SK-N-SH (cell line): Measurements from ENCODE around the gene DSCAML1. TPM values are rescaled to one million over a fixed set of nuclear protein-coding genes. Genes with fewer than 3 reads are reported as not detected.

Experiments used
- CTCF ChIA-PET: fragments of 300-600, 350-600 bp; formaldehyde crosslinking; extraction: SDS; loops from one replicate; lab custom pipeline; 2021; lab: Yijun Ruan, JAX
- POLR2A ChIA-PET: fragments of 350-600 bp; sonication (Branson Sonifier 250); formaldehyde crosslinking; extraction: SDS; loops from one replicate; lab custom pipeline; 2020; ENCODE audit warnings: antibody characterized with exemption, inconsistent platforms; lab: Yijun Ruan, JAX
- DNase-seq: peaks from one replicate; pipeline ENCODE4 v3.0.0; 2012
- H2AFZ ChIP-seq: fragments of 200-600 bp; sonication (generic); 2 replicates; pipeline ENCODE4 v1.8.1; 2016; ENCODE audit warnings: antibody characterized with exemption, mild to moderate bottlenecking, low read depth
- H3F3A ChIP-seq: fragments of 200-600 bp; sonication (generic); replicated peaks from 2 replicates; pipeline ENCODE3; 2016; ENCODE audit warnings: antibody characterized with exemption, mild to moderate bottlenecking; ENCODE audit not compliant: insufficient read depth
- H3K27ac ChIP-seq, 2 experiments: fragments of 200-500 bp in 1 of 2; fragments of 200-600 bp in 1 of 2; sonication (Bioruptor generic) in 1 of 2; sonication (generic), shearing (Covaris generic) in 1 of 2; 2 replicates each; pipeline versions ENCODE4 v1.5.1 to v1.6.1; 2014 to 2016; ENCODE audit warnings: low read depth in 2 of 2, inconsistent platforms in 1 of 2, low read length in 1 of 2, mild to moderate bottlenecking in 1 of 2, mixed read lengths in 1 of 2
- H3K27me3 ChIP-seq: fragments of 200-600 bp; sonication (generic), shearing (Covaris generic); 2 replicates; pipeline ENCODE4 v1.6.1; 2016; ENCODE audit warnings: mixed run types; ENCODE audit not compliant: insufficient read depth
- H3K36me3 ChIP-seq, 2 experiments: fragments of 200-500 bp in 1 of 2; fragments of 200-600 bp in 1 of 2; sonication (Bioruptor generic) in 1 of 2; sonication (generic) in 1 of 2; replicated peaks in 1 of 2; 2 replicates each; pipeline versions ENCODE3 to v1.5.1; 2014 to 2016; ENCODE audit warnings: low read length in 1 of 2, mild to moderate bottlenecking in 1 of 2; ENCODE audit not compliant: insufficient read depth in 2 of 2, control insufficient read depth in 1 of 2
- H3K4me1 ChIP-seq, 2 experiments: fragments of 200-500 bp in 1 of 2; fragments of 200-600 bp in 1 of 2; sonication (Bioruptor generic) in 1 of 2; sonication (generic), shearing (Covaris generic) in 1 of 2; 2 replicates each; pipeline versions ENCODE4 v1.5.1 to v1.6.1; 2014 to 2016; ENCODE audit warnings: low read depth in 1 of 2, low read length in 1 of 2, mixed run types in 1 of 2; ENCODE audit not compliant: insufficient read depth in 2 of 2, control insufficient read depth in 1 of 2
- H3K4me2 ChIP-seq: fragments of 200-600 bp; sonication (generic), shearing (Covaris generic); 2 replicates; pipeline ENCODE4 v1.6.1; 2017; ENCODE audit warnings: mixed run types
- H3K4me3 ChIP-seq, 2 experiments: fragments of 200-500 bp in 1 of 2; fragments of 200-600 bp in 1 of 2; sonication (Bioruptor generic) in 1 of 2; sonication (generic), shearing (Covaris generic) in 1 of 2; 2 replicates each; pipeline versions ENCODE4 v1.5.1 to v1.8.1; 2014 to 2016; ENCODE audit warnings: low read depth in 2 of 2, inconsistent platforms in 1 of 2, low read length in 1 of 2, mild to moderate bottlenecking in 1 of 2, mixed read lengths in 1 of 2, moderate library complexity in 1 of 2
- H3K79me2 ChIP-seq: fragments of 200-600 bp; sonication (generic); 2 replicates; pipeline ENCODE4 v1.8.1; 2017; ENCODE audit warnings: mild to moderate bottlenecking; ENCODE audit not compliant: insufficient read depth
- H3K9ac ChIP-seq: fragments of 200-600 bp; sonication (generic); 2 replicates; pipeline ENCODE4 v1.6.1; 2017; ENCODE audit warnings: mixed run types
- H3K9me2 ChIP-seq: fragments of 200-600 bp; sonication (generic); 2 replicates; pipeline ENCODE4 v1.6.1; 2017; ENCODE audit warnings: mixed run types
- H3K9me3 ChIP-seq: fragments of 200-600 bp; sonication (generic); 2 replicates; pipeline ENCODE4 v1.6.1; 2017; ENCODE audit warnings: mixed run types, mild to moderate bottlenecking, moderate library complexity
- H4K20me1 ChIP-seq: fragments of 200-600 bp; sonication (generic); 2 replicates; pipeline ENCODE4 v1.6.1; 2017; ENCODE audit warnings: mild to moderate bottlenecking, mixed run types; ENCODE audit not compliant: insufficient read depth
- EP300 ChIP-seq, 2 experiments: IDR thresholded peaks; 2 replicates each; pipeline versions ENCODE4 v1.4.0 to v1.6.1; 2012; ENCODE audit warnings: borderline replicate concordance in 1 of 2, low read depth in 1 of 2, low read length in 1 of 2
- GATA2 ChIP-seq: sonication (generic); formaldehyde crosslinking; IDR thresholded peaks from 2 replicates; pipeline ENCODE4 v1.5.0; 2020; ENCODE audit warnings: mild to moderate bottlenecking, missing genetic modification reagents
- MXI1 ChIP-seq: IDR thresholded peaks from 2 replicates; pipeline ENCODE4 v1.6.1; 2012; ENCODE audit warnings: mild to moderate bottlenecking, low read depth, low read length, improper control_type of control experiment
- POLR2AphosphoS5 ChIP-seq: IDR thresholded peaks from 2 replicates; pipeline ENCODE4 v1.6.1; 2012; ENCODE audit warnings: low read depth, low read length
- RAD21 ChIP-seq: IDR thresholded peaks from 2 replicates; pipeline ENCODE4 v1.6.1; 2012; ENCODE audit warnings: mild to moderate bottlenecking, low read length
- RXRA ChIP-seq: IDR thresholded peaks from 2 replicates; pipeline ENCODE4 v1.4.0; 2012; ENCODE audit warnings: low read depth, mild to moderate bottlenecking, borderline replicate concordance
- SMC3 ChIP-seq: IDR thresholded peaks from 2 replicates; pipeline ENCODE4 v1.6.1; 2012; ENCODE audit warnings: low read depth, low read length, improper control_type of control experiment
- TAF1 ChIP-seq: IDR thresholded peaks from 2 replicates; pipeline ENCODE4 v1.6.1; 2012; ENCODE audit warnings: low read depth, mild to moderate bottlenecking, low read length, moderate library complexity, borderline replicate concordance
- WGBS: methylation state at CpG from one replicate; pipeline ENCODE4 v1.1.6; 2017; ENCODE audit warnings: low lambda C conversion rate; 5-methylcytosine and 5-hydroxymethylcytosine counted together
- polyA plus RNA-seq, 3 experiments: library from polyadenylated mRNA; depleted of rRNA; stranded (reverse); fragments of >200 nt; gene quantifications; 2 replicates each; pipeline ENCODE4 v1.2.3, GENCODE V29; 2012
- TF ChIP-seq, protein P1 (sequence below): fragments of 150-350 bp; IDR thresholded peaks from 2 replicates; pipeline ENCODE4 v1.6.1; 2016; ENCODE audit warnings: mild to moderate bottlenecking, low read depth, low read length
- TF ChIP-seq, protein P2 (sequence below): IDR thresholded peaks from 2 replicates; pipeline ENCODE4 v1.4.0; 2012; ENCODE audit warnings: low read depth
- TF ChIP-seq, protein P3 (sequence below): fragments of 200-600 bp; sonication (generic); IDR thresholded peaks from 2 replicates; pipeline ENCODE4 v1.6.1; 2017; ENCODE audit warnings: antibody characterized with exemption, mild to moderate bottlenecking, moderate library complexity
- TF ChIP-seq, protein P4 (sequence below): IDR thresholded peaks from 2 replicates; pipeline ENCODE4 v1.4.0; 2012; ENCODE audit warnings: low read depth, borderline replicate concordance
- TF ChIP-seq, protein P5 (sequence below): fragments of 150-350 bp; IDR thresholded peaks from 2 replicates; pipeline ENCODE4 v1.6.1; 2017; ENCODE audit warnings: antibody characterized with exemption, low read length, low read depth, borderline replicate concordance

The DSCAML1 gene
- polyA plus RNA-seq, 1 of the 3 experiments (the other 2 are of a cell fraction): not detected

DNA sequence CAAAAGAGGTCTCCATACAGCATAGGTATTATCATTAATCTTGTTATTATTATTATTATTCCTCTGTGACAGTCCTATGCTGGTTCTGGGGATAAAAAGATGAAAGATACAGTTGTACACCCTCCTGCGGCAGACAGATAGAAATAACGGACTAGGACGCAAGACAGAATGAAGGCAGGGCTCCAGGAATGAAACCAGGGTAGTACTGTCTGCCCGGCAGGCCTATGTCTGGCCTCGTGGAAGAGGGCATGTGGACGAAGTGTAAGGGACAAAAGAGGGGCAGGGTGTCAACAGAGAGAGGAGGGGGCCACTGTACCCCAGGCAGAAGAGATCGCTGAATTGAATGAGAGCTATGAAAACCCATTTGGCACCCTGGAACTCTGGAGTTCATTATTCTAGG, 25.2 kb downstream of the DSCAML1 start:
- peaks cover 0 to 31% of the 10 kb centered on the region in 2 experiments; a peak in 2 of 4 replicates for H3K4me1 ChIP-seq
- POLR2A ChIA-PET: interaction anchor here (0.9 to 2.4 kb wide), 5 partner anchors 15 to 328 kb away, joined by 3 to 12 read pairs (median 3); no protein-coding TSS in a partner anchor
- H3K4me2 ChIP-seq: no peak overlapping the region
- H3K9me2 ChIP-seq: no peaks in the 10 kb centered on the region
- H3K36me3 ChIP-seq: no peaks in the 10 kb centered on the region
- peak; percentile 49 for DNase-seq
- H2AFZ ChIP-seq: no peak overlapping the region
- no peaks in the 10 kb centered on the region for H3K79me2 ChIP-seq
- CTCF ChIA-PET: interaction anchor here (0.9 to 5.7 kb wide), 7 partner anchors 14 to 328 kb away, joined by 3 to 53 read pairs (median 4); no protein-coding TSS in a partner anchor
- WGBS: 33% methylated on average over 7 of the region's 7 CpGs
- H3K9me3 ChIP-seq: no peaks in the 10 kb centered on the region
- H3K27ac ChIP-seq: peak overlapping the region in 1 of 2 experiments; percentile 95; a peak in 2 of 4 replicates
- no peak overlapping the region for H3K4me3 ChIP-seq
- H3K27me3 ChIP-seq: no peaks in the 10 kb centered on the region; the same call in 1 of the 2 replicates
- no peaks in the 10 kb centered on the region for H3F3A ChIP-seq
- no peaks in the 10 kb centered on the region for H4K20me1 ChIP-seq
- H3K9ac ChIP-seq: no peak overlapping the region
- TF ChIP-seq, protein P1, sequence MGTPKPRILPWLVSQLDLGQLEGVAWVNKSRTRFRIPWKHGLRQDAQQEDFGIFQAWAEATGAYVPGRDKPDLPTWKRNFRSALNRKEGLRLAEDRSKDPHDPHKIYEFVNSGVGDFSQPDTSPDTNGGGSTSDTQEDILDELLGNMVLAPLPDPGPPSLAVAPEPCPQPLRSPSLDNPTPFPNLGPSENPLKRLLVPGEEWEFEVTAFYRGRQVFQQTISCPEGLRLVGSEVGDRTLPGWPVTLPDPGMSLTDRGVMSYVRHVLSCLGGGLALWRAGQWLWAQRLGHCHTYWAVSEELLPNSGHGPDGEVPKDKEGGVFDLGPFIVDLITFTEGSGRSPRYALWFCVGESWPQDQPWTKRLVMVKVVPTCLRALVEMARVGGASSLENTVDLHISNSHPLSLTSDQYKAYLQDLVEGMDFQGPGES: no peak
- TF ChIP-seq MXI1 (peak; percentile 80; the same call in 1 of the 2 replicates), SMC3 (peak; percentile 23; the same call in 1 of the 2 replicates), EP300 (IDR thresholded peaks at IDR 0.05; ENCODE audit: borderline replicate concordance in 1 of 2, low read depth in 1 of 2, low read length in 1 of 2) (0 out of 4 replicates have a peak, but pooled peaks of 1 of the 2 experiments have one; percentile 28), RAD21 (peak; percentile 46)
- TF ChIP-seq, all 33 proteins: peak for 4

DNA sequence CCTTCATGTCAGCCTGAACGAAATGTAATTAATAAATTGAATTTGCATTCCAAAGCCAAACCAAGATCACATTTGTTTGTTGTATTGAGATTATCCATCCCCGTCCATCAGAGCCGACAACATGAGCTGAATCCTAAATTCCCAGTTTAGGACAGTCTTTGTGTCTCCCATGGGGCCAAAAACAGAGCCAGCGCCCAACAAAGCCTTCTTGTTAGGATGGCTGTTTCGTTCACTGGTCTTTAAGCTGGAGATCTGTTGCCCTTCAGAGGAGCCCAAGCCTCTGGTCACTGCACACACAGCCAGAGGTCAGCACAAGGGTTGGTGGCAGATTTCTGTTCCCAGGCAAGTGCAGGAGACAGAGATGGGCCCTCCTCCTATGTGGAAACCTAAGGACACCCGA, 25.8 kb downstream of the DSCAML1 start:
- POLR2A ChIA-PET: interaction anchor here (2.4 kb wide), 1 partner anchor 327 kb away, joined by 12 read pairs; no protein-coding TSS in a partner anchor
- no peaks in the 10 kb centered on the region for H4K20me1 ChIP-seq
- CTCF ChIA-PET: interaction anchor here (0.6 to 5.7 kb wide), 3 partner anchors 15 to 289 kb away, joined by 3 to 53 read pairs (median 3); no protein-coding TSS in a partner anchor
- peak overlapping the region in 1 of 2 experiments; percentile 95; a peak in 1 of 4 replicates for H3K27ac ChIP-seq
- H3K36me3 ChIP-seq: no peaks in the 10 kb centered on the region
- H3K4me1 ChIP-seq: peaks cover 0 to 31% of the 10 kb centered on the region in 2 experiments; a peak in 2 of 4 replicates
- H3K27me3 ChIP-seq: no peaks in the 10 kb centered on the region; the same call in 1 of the 2 replicates
- no peak for DNase-seq
- H3K4me3 ChIP-seq: no peak overlapping the region
- H2AFZ ChIP-seq: no peak overlapping the region
- H3K9ac ChIP-seq: no peak overlapping the region
- no peaks in the 10 kb centered on the region for H3K9me3 ChIP-seq
- no peaks in the 10 kb centered on the region for H3K9me2 ChIP-seq
- WGBS: 42% methylated on average over 6 of the region's 6 CpGs
- no peak for TF ChIP-seq TAF1
- TF ChIP-seq GATA2 (CRISPR knock-in tag): no peak
- no peak for TF ChIP-seq EP300 (IDR thresholded peaks at IDR 0.05; ENCODE audit: borderline replicate concordance in 1 of 2, low read depth in 1 of 2, low read length in 1 of 2)
- no peak for TF ChIP-seq POLR2AphosphoS5
- TF ChIP-seq, protein P2, sequence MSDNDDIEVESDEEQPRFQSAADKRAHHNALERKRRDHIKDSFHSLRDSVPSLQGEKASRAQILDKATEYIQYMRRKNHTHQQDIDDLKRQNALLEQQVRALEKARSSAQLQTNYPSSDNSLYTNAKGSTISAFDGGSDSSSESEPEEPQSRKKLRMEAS: no peak
- no peak for TF ChIP-seq SMC3
- TF ChIP-seq, protein P3, sequence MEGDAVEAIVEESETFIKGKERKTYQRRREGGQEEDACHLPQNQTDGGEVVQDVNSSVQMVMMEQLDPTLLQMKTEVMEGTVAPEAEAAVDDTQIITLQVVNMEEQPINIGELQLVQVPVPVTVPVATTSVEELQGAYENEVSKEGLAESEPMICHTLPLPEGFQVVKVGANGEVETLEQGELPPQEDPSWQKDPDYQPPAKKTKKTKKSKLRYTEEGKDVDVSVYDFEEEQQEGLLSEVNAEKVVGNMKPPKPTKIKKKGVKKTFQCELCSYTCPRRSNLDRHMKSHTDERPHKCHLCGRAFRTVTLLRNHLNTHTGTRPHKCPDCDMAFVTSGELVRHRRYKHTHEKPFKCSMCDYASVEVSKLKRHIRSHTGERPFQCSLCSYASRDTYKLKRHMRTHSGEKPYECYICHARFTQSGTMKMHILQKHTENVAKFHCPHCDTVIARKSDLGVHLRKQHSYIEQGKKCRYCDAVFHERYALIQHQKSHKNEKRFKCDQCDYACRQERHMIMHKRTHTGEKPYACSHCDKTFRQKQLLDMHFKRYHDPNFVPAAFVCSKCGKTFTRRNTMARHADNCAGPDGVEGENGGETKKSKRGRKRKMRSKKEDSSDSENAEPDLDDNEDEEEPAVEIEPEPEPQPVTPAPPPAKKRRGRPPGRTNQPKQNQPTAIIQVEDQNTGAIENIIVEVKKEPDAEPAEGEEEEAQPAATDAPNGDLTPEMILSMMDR: no peak
- TF ChIP-seq, protein P4, sequence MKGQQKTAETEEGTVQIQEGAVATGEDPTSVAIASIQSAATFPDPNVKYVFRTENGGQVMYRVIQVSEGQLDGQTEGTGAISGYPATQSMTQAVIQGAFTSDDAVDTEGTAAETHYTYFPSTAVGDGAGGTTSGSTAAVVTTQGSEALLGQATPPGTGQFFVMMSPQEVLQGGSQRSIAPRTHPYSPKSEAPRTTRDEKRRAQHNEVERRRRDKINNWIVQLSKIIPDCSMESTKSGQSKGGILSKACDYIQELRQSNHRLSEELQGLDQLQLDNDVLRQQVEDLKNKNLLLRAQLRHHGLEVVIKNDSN: no peak
- TF ChIP-seq, protein P5, sequence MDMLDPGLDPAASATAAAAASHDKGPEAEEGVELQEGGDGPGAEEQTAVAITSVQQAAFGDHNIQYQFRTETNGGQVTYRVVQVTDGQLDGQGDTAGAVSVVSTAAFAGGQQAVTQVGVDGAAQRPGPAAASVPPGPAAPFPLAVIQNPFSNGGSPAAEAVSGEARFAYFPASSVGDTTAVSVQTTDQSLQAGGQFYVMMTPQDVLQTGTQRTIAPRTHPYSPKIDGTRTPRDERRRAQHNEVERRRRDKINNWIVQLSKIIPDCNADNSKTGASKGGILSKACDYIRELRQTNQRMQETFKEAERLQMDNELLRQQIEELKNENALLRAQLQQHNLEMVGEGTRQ: no peak
- no peak for TF ChIP-seq RXRA
- H3F3A ChIP-seq: no peaks in the 10 kb centered on the region
- no peaks in the 10 kb centered on the region for H3K79me2 ChIP-seq
- H3K4me2 ChIP-seq: no peak overlapping the region
